ENCODE data around the gene TREM1. TPM values are rescaled to one million over a fixed set of nuclear protein-coding genes. Genes with fewer than 3 reads are reported as not detected.

The TREM1 gene
- polyA plus RNA-seq, 1 donor (not counting 4 experiments of a cell fraction or from before 2014, with no cell fraction given), result not detected

DNA sequence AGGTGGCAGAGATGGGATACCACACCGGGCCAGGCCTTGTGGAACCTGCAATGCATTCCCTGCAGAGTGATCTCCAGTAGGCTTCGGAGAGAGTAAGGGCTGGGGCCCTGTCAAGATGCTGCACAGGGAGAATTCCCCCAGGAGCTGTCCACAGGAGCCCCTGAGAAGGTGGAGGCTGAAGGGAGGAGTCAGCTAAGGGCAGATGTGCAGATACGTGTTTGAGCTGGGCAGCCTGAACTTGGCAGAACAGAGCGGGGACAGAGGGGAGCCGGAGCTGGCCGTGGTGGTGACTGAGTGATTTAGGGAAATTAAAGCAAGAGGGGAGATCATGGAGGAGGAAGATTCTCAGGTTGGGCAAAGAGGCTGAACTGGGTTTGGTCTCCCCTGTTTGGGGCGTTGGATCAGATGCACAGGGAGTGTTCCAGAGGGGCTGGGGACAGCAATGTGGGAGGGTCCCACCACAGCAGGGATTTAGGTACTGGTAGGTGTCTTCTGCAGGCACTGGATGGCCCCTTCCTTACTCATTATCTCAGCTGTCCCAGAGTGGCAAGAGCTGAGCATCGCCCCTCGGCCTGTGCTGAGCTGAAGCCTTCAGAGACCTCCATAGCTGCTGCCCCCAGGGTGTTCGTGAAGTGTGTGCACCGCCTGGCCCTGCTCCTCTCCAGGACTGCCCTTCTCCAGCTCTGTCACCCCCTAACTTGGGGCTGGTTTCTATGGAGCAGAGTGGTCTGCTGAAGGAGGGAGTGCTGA, 45.1 kb upstream of the TREM1 start:
- no peaks in the 10 kb centered on the region for H3K79me2 ChIP-seq (ENCODE audit: control insufficient read depth, insufficient read depth, low read length)
- no peak for TF ChIP-seq EZH2 (IDR thresholded peaks at IDR 0.05; ENCODE audit: low read length)
- TF ChIP-seq, protein P1, sequence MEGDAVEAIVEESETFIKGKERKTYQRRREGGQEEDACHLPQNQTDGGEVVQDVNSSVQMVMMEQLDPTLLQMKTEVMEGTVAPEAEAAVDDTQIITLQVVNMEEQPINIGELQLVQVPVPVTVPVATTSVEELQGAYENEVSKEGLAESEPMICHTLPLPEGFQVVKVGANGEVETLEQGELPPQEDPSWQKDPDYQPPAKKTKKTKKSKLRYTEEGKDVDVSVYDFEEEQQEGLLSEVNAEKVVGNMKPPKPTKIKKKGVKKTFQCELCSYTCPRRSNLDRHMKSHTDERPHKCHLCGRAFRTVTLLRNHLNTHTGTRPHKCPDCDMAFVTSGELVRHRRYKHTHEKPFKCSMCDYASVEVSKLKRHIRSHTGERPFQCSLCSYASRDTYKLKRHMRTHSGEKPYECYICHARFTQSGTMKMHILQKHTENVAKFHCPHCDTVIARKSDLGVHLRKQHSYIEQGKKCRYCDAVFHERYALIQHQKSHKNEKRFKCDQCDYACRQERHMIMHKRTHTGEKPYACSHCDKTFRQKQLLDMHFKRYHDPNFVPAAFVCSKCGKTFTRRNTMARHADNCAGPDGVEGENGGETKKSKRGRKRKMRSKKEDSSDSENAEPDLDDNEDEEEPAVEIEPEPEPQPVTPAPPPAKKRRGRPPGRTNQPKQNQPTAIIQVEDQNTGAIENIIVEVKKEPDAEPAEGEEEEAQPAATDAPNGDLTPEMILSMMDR (optimal IDR thresholded peaks at IDR 0.05 in 1 of 3, IDR thresholded peaks at IDR 0.05 in 1 of 3, conservative IDR thresholded peaks at IDR 0.05 in 1 of 3; ENCODE audit: extremely low read depth in 1 of 3, insufficient read depth in 2 of 3, low read length in 3 of 3), result no peak
- FAIRE-seq (no peak), DNase-seq (ENCODE audit: low read depth, low spot score) (no peak)
- no peaks in the 10 kb centered on the region for H3K4me1 ChIP-seq (ENCODE audit: control insufficient read depth, extremely low read depth, insufficient read depth, low read length)
- no peak overlapping the region for H3K9ac ChIP-seq (ENCODE audit: control insufficient read depth, extremely low read depth, insufficient read depth, low read length)
- H3K27ac ChIP-seq (ENCODE audit: control insufficient read depth, insufficient read depth, low read length), result no peak overlapping the region
- dilution Hi-C loops (cut with MboI; ENCODE audit: extremely low pct_ligation_motif_present, low sequenced_read_pairs), result no loop called here
- no peaks in the 10 kb centered on the region for H3K9me3 ChIP-seq (ENCODE audit: control insufficient read depth, low read depth, low read length)
- H4K20me1 ChIP-seq (ENCODE audit: control insufficient read depth, extremely low read depth, insufficient read depth, low read length), result no peaks in the 10 kb centered on the region
- H2AFZ ChIP-seq (ENCODE audit: control insufficient read depth, low read length), result no peak overlapping the region
- H3K36me3 ChIP-seq (ENCODE audit: control insufficient read depth in 2 of 2, extremely low read depth in 1 of 2, insufficient read depth in 2 of 2, low read length in 2 of 2), result no peaks in the 10 kb centered on the region
- no peaks in the 10 kb centered on the region for H3K9me1 ChIP-seq (ENCODE audit: control insufficient read depth, extremely low read depth, insufficient read depth, low read length)
- H3K4me2 ChIP-seq (ENCODE audit: control insufficient read depth, extremely low read depth, insufficient read depth, low read depth, low read length), result no peak overlapping the region
- peaks cover 22% of the 10 kb centered on the region for H3K27me3 ChIP-seq (ENCODE audit: control insufficient read depth, extremely low read depth, insufficient read depth, low read length)
- no peak overlapping the region for H3K4me3 ChIP-seq (ENCODE audit: control insufficient read depth in 2 of 3, extremely low read depth in 1 of 3, insufficient read depth in 2 of 3, low read depth in 1 of 3, low read length in 3 of 3)

DNA sequence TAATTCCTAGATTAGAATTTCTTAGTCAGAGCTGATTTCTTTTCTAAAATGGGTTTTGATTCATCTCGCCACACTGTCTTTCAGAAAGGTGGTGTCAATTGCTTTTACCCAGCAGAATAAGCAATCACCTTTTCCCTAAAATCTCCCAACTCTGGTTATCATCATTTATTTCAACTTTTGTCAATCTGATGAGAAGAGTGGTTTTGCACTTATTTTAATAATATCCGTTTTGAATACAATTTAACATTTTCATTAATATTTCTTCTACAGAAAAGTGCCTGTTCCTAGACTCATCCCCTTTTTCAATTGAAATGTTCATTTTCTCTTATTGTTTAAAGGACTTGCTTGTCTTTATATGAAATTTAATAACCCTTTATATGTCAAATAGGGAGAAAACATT, 40.7 kb upstream of the TREM1 start:
- DNase-seq (ENCODE audit: low read depth, low spot score), result no peak

More for the DNA sequence above, 40.7 kb upstream of the TREM1 start:
- Histone ChIP-seq H2AFZ (ENCODE audit: control insufficient read depth, low read length) (no peak overlapping the region), H3K27ac (ENCODE audit: control insufficient read depth, insufficient read depth, low read length) (no peak overlapping the region), H3K79me2 (ENCODE audit: control insufficient read depth, insufficient read depth, low read length) (no peaks in the 10 kb centered on the region), H3K9me3 (ENCODE audit: control insufficient read depth, low read depth, low read length) (no peaks in the 10 kb centered on the region), H3K27me3 (ENCODE audit: control insufficient read depth, extremely low read depth, insufficient read depth, low read length) (peaks cover 20% of the 10 kb centered on the region), H3K4me1 (ENCODE audit: control insufficient read depth, extremely low read depth, insufficient read depth, low read length) (no peaks in the 10 kb centered on the region), H3K36me3 (ENCODE audit: control insufficient read depth in 2 of 2, extremely low read depth in 1 of 2, insufficient read depth in 2 of 2, low read length in 2 of 2) (no peaks in the 10 kb centered on the region), H3K4me3 (ENCODE audit: control insufficient read depth in 2 of 3, extremely low read depth in 1 of 3, insufficient read depth in 2 of 3, low read depth in 1 of 3, low read length in 3 of 3) (no peak overlapping the region), H3K4me2 (ENCODE audit: control insufficient read depth, extremely low read depth, insufficient read depth, low read depth, low read length) (no peak overlapping the region), H3K9ac (ENCODE audit: control insufficient read depth, extremely low read depth, insufficient read depth, low read length) (no peak overlapping the region), H4K20me1 (ENCODE audit: control insufficient read depth, extremely low read depth, insufficient read depth, low read length) (no peaks in the 10 kb centered on the region), H3K9me1 (ENCODE audit: control insufficient read depth, extremely low read depth, insufficient read depth, low read length) (no peaks in the 10 kb centered on the region)
- FAIRE-seq, result no peak
- no peak for TF ChIP-seq EZH2 (IDR thresholded peaks at IDR 0.05; ENCODE audit: low read length)
- TF ChIP-seq, protein P1 (optimal IDR thresholded peaks at IDR 0.05 in 1 of 3, IDR thresholded peaks at IDR 0.05 in 1 of 3, conservative IDR thresholded peaks at IDR 0.05 in 1 of 3; ENCODE audit: extremely low read depth in 1 of 3, insufficient read depth in 2 of 3, low read length in 3 of 3), result no peak
- dilution Hi-C loops (cut with MboI; ENCODE audit: extremely low pct_ligation_motif_present, low sequenced_read_pairs), result no loop called here
